Caco-2 (cell line): ENCODE results near the gene AGPS. TPM values are rescaled to one million over a fixed set of nuclear protein-coding genes. Genes with fewer than 3 reads are reported as not detected.

Experiments
- BruUV-seq: library from RNA; stranded (reverse); fragments of 400-500 nt; replicated peaks from 2 replicates; lab custom pipeline; 2021; lab: Mats Ljungman, UMichigan
- CTCF ChIA-PET: fragments of 300-600 bp; sonication (Branson Sonifier 250); formaldehyde crosslinking; loops from one replicate; lab custom pipeline; 2022; ENCODE audit warnings: antibody characterized with exemption; lab: Charles Lee
- POLR2A ChIA-PET: fragments of 300-600 bp; sonication (Branson Sonifier 250); formaldehyde crosslinking; loops from one replicate; lab custom pipeline; 2022; ENCODE audit warnings: antibody characterized with exemption; lab: Charles Lee
- DNase-seq, 2 experiments: peaks; one replicate each; pipeline versions ENCODE4 v3.0.0 to v3.0.0-alpha.2; 2020 to 2022
- H3K27me3 ChIP-seq: replicated peaks from 2 replicates; pipeline ENCODE4 v1.6.0; 2011; ENCODE audit warnings: low read length; ENCODE audit not compliant: control insufficient read depth, insufficient read depth
- H3K36me3 ChIP-seq: 2 replicates; pipeline ENCODE4 v1.5.1; 2011; ENCODE audit warnings: low read length; ENCODE audit not compliant: control insufficient read depth, insufficient read depth
- H3K4me1 ChIP-seq: fragments of 250-450 bp; sonication (Bioruptor Pico); 2 replicates; pipeline ENCODE4 v1.5.1; 2020; ENCODE audit warnings: mild to moderate bottlenecking
- H3K4me3 ChIP-seq: 2 replicates; pipeline ENCODE4 v1.5.1; 2011; ENCODE audit warnings: low read depth, mild to moderate bottlenecking, control low read depth, low read length
- H3K9me3 ChIP-seq: fragments of 250-450 bp; sonication (Bioruptor Pico); 2 replicates; pipeline ENCODE4 v1.5.1; 2020; ENCODE audit warnings: mild to moderate bottlenecking, moderate library complexity
- H3K27ac Mint-ChIP-seq: one replicate; pipeline ENCODE4 v1.8.0; 2022; ENCODE audit warnings: mixed read lengths; ENCODE audit not compliant: unreplicated experiment
- H3K27me3 Mint-ChIP-seq: one replicate; pipeline ENCODE4 v1.8.0; 2022; ENCODE audit warnings: mixed read lengths; ENCODE audit not compliant: insufficient read depth, unreplicated experiment
- H3K36me3 Mint-ChIP-seq: one replicate; pipeline ENCODE4 v1.8.0; 2022; ENCODE audit warnings: mild to moderate bottlenecking, mixed read lengths; ENCODE audit not compliant: insufficient read depth, unreplicated experiment
- H3K4me1 Mint-ChIP-seq: one replicate; pipeline ENCODE4 v1.8.0; 2022; ENCODE audit warnings: low read depth, mixed read lengths; ENCODE audit not compliant: unreplicated experiment
- H3K4me3 Mint-ChIP-seq: one replicate; pipeline ENCODE4 v1.8.0; 2022; ENCODE audit warnings: mild to moderate bottlenecking, moderate library complexity, mixed read lengths; ENCODE audit not compliant: unreplicated experiment
- H3K9me3 Mint-ChIP-seq: one replicate; pipeline ENCODE4 v1.8.0; 2022; ENCODE audit warnings: mixed read lengths; ENCODE audit not compliant: unreplicated experiment
- CTCF ChIP-seq, 2 experiments: fragments of 200-600 bp in 1 of 2; IDR thresholded peaks; 1 replicate in 1 of 2; 2 replicates in 1 of 2; pipeline versions ENCODE4 v1.5.1 to v1.8.0; 2011 to 2022; ENCODE audit warnings: antibody characterized with exemption in 1 of 2, control low read depth in 1 of 2, inconsistent platforms in 1 of 2, low read depth in 1 of 2, low read length in 1 of 2, mild to moderate bottlenecking in 1 of 2, moderate library complexity in 1 of 2; ENCODE audit not compliant: insufficient read depth in 1 of 2, severe bottlenecking in 1 of 2, unreplicated experiment in 1 of 2
- intact Hi-C: fragments of 100-400 bp; cut with micrococcal nuclease; formaldehyde crosslinking; loops from one replicate; pipeline ENCODE4 v1.10.0; 2022; ENCODE audit not compliant: unreplicated experiment
- total RNA-seq: library from RNA; stranded (reverse); gene quantifications from 2 replicates; pipeline ENCODE4 v1.2.3, GENCODE V29; 2022

The AGPS gene
- total RNA-seq, 1 experiment from 2014 or later = 105 TPM

DNA sequence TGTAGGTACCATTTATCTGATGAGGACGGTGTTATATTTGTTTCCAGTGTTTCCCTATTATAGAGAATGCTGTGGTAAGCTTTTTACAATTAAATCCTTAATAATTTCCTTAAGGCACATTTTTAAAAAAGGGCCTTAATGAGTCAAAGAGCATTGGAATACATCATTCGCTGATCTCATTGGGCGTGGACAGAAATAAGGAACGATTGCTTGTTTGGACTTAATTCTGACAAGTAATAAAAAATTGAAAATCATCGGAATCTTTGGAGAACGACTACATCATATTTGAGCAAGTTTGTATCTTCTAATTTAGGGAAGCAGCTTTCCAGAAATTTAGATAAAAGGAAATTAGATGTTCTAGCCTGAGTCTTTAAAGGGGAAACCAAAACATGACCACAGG is 11.3 kb downstream of the AGPS start:
- Mint-ChIP-seq H3K4me1 (peaks cover 23% of the 10 kb centered on the region), H3K27me3 (no peaks in the 10 kb centered on the region), H3K36me3 (peaks cover 5% of the 10 kb centered on the region), H3K4me3 (no peak overlapping the region), H3K27ac (no peak overlapping the region), H3K9me3 (peaks cover 11% of the 10 kb centered on the region)
- ChIA-PET POLR2A (no interaction called here), CTCF (no interaction called here)
- BruUV-seq = no TSS peak
- H3K36me3 ChIP-seq = no peaks in the 10 kb centered on the region
- intact Hi-C loops = no loop called here
- H3K4me3 ChIP-seq = no peak overlapping the region
- no peak for DNase-seq
- H3K9me3 ChIP-seq = no peaks in the 10 kb centered on the region
- no peaks in the 10 kb centered on the region for H3K27me3 ChIP-seq
- H3K4me1 ChIP-seq = peaks cover 27% of the 10 kb centered on the region
- no peak for TF ChIP-seq CTCF (IDR thresholded peaks at IDR 0.05; ENCODE audit: insufficient read depth in 1 of 2, low read depth in 1 of 2, low read length in 1 of 2, severe bottlenecking in 1 of 2, unreplicated experiment in 1 of 2)

- no peaks in the 10 kb centered on the region for H3K27me3 ChIP-seq
- intact Hi-C loops = no loop called here
- Mint-ChIP-seq H3K4me3 (no peak overlapping the region), H3K27ac (no peak overlapping the region), H3K4me1 (peaks cover 21% of the 10 kb centered on the region), H3K27me3 (no peaks in the 10 kb centered on the region), H3K9me3 (peaks cover 11% of the 10 kb centered on the region), H3K36me3 (peaks cover 5% of the 10 kb centered on the region)
- TF ChIP-seq CTCF (IDR thresholded peaks at IDR 0.05; ENCODE audit: insufficient read depth in 1 of 2, low read depth in 1 of 2, low read length in 1 of 2, severe bottlenecking in 1 of 2, unreplicated experiment in 1 of 2) = no peak
- DNase-seq = no peak
- ChIA-PET CTCF (no interaction called here), POLR2A (no interaction called here)
- H3K4me1 ChIP-seq = peaks cover 23% of the 10 kb centered on the region; the same call in 1 of the 2 replicates
- H3K9me3 ChIP-seq = no peaks in the 10 kb centered on the region
- H3K36me3 ChIP-seq = no peaks in the 10 kb centered on the region
- no TSS peak for BruUV-seq
- no peak overlapping the region for H3K4me3 ChIP-seq
Observed at GRCh38 chr2:177404243-177404642, 11.7 kb downstream of the AGPS start.

DNA sequence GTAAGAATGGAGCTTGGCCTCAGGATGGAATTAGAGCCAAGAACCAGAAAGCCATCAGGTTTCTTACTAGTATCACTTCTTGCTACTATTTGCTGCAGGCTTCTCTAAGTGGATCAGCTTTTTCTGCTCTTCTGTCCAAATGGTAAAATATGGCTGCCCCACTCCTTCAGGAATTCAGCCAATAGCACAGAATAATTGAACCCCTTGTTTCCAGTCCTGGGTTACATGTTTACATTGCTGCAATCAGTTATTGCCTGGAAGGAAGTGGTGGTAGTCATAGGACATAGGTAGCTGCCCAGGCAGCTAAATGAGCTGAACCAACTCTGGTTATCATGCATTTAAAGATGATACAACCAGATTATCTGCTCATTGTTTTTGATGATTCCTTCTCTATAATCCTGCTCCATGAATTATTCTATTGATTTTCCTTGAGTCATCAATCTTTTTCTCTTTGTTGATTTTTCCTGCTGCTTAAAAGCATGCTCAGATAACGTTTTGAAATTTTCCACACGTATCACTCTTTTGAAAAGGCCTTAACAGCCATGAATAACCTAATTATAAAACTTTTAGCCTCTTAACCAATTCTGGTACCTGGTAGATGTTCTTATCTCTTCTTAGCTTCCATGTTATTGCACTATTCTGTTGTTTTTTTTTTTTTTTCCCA is 12.6 kb downstream of the AGPS start:
- no peak for DNase-seq
- H3K27me3 Mint-ChIP-seq = no peaks in the 10 kb centered on the region
- Histone ChIP-seq H3K4me1 (peaks cover 16% of the 10 kb centered on the region; the same call in 1 of the 2 replicates), H3K27me3 (no peaks in the 10 kb centered on the region), H3K4me3 (no peak overlapping the region), H3K9me3 (no peaks in the 10 kb centered on the region), H3K36me3 (no peaks in the 10 kb centered on the region)
- CTCF ChIA-PET = no interaction called here
- peaks cover 11% of the 10 kb centered on the region for H3K9me3 Mint-ChIP-seq
- H3K36me3 Mint-ChIP-seq = peaks cover 5% of the 10 kb centered on the region
- BruUV-seq = no TSS peak
- peaks cover 21% of the 10 kb centered on the region for H3K4me1 Mint-ChIP-seq
- POLR2A ChIA-PET = interaction anchor here (0.6 kb wide), 1 partner anchor 12 kb away, joined by 6 read pairs; no protein-coding TSS in a partner anchor
- no peak overlapping the region for H3K4me3 Mint-ChIP-seq
- intact Hi-C loops = no loop called here
- no peak overlapping the region for H3K27ac Mint-ChIP-seq
- TF ChIP-seq CTCF (IDR thresholded peaks at IDR 0.05; ENCODE audit: insufficient read depth in 1 of 2, low read depth in 1 of 2, low read length in 1 of 2, severe bottlenecking in 1 of 2, unreplicated experiment in 1 of 2) = no peak
